GM12892 (cell line): ENCODE results near the gene LBHD2.

ENCODE experiments used
- POLR2A ChIP-seq: IDR thresholded peaks from 2 replicates; pipeline ENCODE4 v1.6.1; 2011; ENCODE audit warnings: low read depth, low read length, control low read depth
- TAF1 ChIP-seq: IDR thresholded peaks from 2 replicates; pipeline ENCODE4 v1.6.1; 2011; ENCODE audit warnings: low read depth, mild to moderate bottlenecking, control low read depth, low read length, borderline replicate concordance

GRCh38 chr14:103056322-103057027 is 27.5 kb upstream of the LBHD2 start:
- TF ChIP-seq POLR2A (no peak), TAF1 (no peak)
